ENCODE data around the gene NMT2.

The NMT2 gene

GRCh38 chr10:15137636-15138035 lies 30.9 kb downstream of the NMT2 start:
- DNase-seq = no peak

- no peak for DNase-seq
Observed at GRCh38 chr10:15137036-15137359, 31.5 kb downstream of the NMT2 start.

- no peak for DNase-seq
Observed at GRCh38 chr10:15136129-15137035, 32.1 kb downstream of the NMT2 start.

GRCh38 chr10:15131330-15131729 lies 37.2 kb downstream of the NMT2 start:
- no peak for DNase-seq

- no peak for DNase-seq
Observed at GRCh38 chr10:15124908-15125307, 43.6 kb downstream of the NMT2 start.

- no peak for DNase-seq
Observed at GRCh38 chr10:15124190-15124589, 44.3 kb downstream of the NMT2 start.

GRCh38 chr10:15123749-15124184 lies 44.7 kb downstream of the NMT2 start:
- DNase-seq = no peak

- DNase-seq = no peak
Observed at GRCh38 chr10:15122477-15123030, 45.9 kb downstream of the NMT2 start.

GRCh38 chr10:15121707-15122106 lies 46.8 kb downstream of the NMT2 start:
- no peak for DNase-seq

GRCh38 chr10:15120523-15120922 lies 48.0 kb downstream of the NMT2 start:
- no peak for DNase-seq

- DNase-seq = no peak
Observed at GRCh38 chr10:15118615-15119014, 49.9 kb downstream of the NMT2 start.

- DNase-seq = no peak
Observed at GRCh38 chr10:15116225-15116624, 52.3 kb downstream of the NMT2 start.

GRCh38 chr10:15113766-15114165 lies 54.7 kb downstream of the NMT2 start:
- DNase-seq = no peak

- no peak for DNase-seq
Observed at GRCh38 chr10:15112657-15113056, 55.8 kb downstream of the NMT2 start.

GRCh38 chr10:15106352-15107013 lies 62.0 kb downstream of the NMT2 start:
- peak; percentile 87 for DNase-seq

GRCh38 chr10:15103513-15103912 lies 65.0 kb downstream of the NMT2 start:
- no peak for DNase-seq

- DNase-seq = no peak
Observed at GRCh38 chr10:15099886-15100285, 68.6 kb downstream of the NMT2 start.

- peak; percentile 98 for DNase-seq
Observed at GRCh38 chr10:15097011-15097812, 71.3 kb downstream of the NMT2 start, which contains the start of gene RPP38. Gene RPP38, plus strand, starts transcription at chr10:15097355. Its CDS starts 5,960 bp downstream, at chr10:15103315.

- no peak for DNase-seq
Observed at GRCh38 chr10:15096661-15097010, 71.9 kb downstream of the NMT2 start.

GRCh38 chr10:15092855-15093408 lies 75.6 kb downstream of the NMT2 start:
- DNase-seq = no peak

- no peak for DNase-seq
Observed at GRCh38 chr10:15091418-15091817, 77.1 kb downstream of the NMT2 start.

- DNase-seq = peak; percentile 92
Observed at GRCh38 chr10:15088428-15089261, 79.8 kb downstream of the NMT2 start, which contains the start of gene ACBD7. Gene ACBD7, minus strand, starts transcription at chr10:15088776. Its CDS starts 48 bp downstream, at chr10:15088728.

Measured in islet precursor cell (in vitro differentiated cells).